ENCODE results near the gene FOXL3. TPM values are rescaled to one million over a fixed set of nuclear protein-coding genes. Genes with fewer than 3 reads are reported as not detected.

The FOXL3 gene
- polyA plus RNA-seq, 3 donors = not detected

DNA sequence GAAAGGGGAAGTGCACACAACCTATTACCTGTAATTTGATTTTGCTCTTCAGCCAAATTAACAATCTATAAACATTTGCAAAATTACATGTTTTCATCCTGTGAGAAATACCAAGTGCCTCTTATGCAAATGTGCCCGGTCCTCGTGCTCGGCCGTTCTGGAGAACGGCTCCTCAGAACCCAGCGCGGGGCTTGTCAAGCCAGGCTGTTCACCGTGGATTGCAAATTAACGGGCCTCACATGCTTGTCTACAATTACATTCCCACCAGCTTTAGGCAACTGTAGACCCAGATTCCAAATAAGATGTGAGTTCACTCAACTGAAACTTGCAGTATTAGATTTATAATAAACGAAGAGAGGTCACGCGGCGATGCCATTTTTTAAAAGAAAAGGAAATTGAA is 8.8 kb downstream of the FOXL3 start:
- no peaks in the 10 kb centered on the region for H3K79me2 ChIP-seq (ENCODE audit: insufficient read depth, low read length)
- Mint-ChIP-seq H3K4me1 (no peaks in the 10 kb centered on the region), H3K27me3 (ENCODE audit: low read depth in 3 of 3) (peaks cover 5 to 11% (median 6%) of the 10 kb centered on the region in 3 donors), H3K36me3 (no peaks in the 10 kb centered on the region), H3K4me3 (no peak overlapping the region), H3K9me3 (no peaks in the 10 kb centered on the region), H3K27ac (no peak overlapping the region)
- no peak for DNase-seq
- no peak overlapping the region for H3K4me3 ChIP-seq (replicated peaks in 1 of 3; ENCODE audit: low read depth in 2 of 3, low read length in 3 of 3)
- no peak overlapping the region for H3K4me2 ChIP-seq (replicated peaks; ENCODE audit: extremely low read depth, low read length, poor library complexity, severe bottlenecking)
- H3K36me3 ChIP-seq (replicated peaks in 1 of 2; ENCODE audit: control insufficient read depth in 1 of 2, insufficient read depth in 2 of 2, low read length in 2 of 2) = no peaks in the 10 kb centered on the region
- no peak overlapping the region for H3K27ac ChIP-seq (ENCODE audit: low read depth in 1 of 2, low read length in 2 of 2)
- H3K9me3 ChIP-seq (replicated peaks in 1 of 2; ENCODE audit: control insufficient read depth in 1 of 2, insufficient read depth in 1 of 2, low read length in 2 of 2) = no peaks in the 10 kb centered on the region
- no peaks in the 10 kb centered on the region for H3K27me3 ChIP-seq (ENCODE audit: control insufficient read depth in 2 of 2, insufficient read depth in 2 of 2, low read length in 2 of 2)
- 88% methylated on average over 8 of the region's 13 CpGs for WGBS (ENCODE audit: insufficient coverage)
- H3K9ac ChIP-seq (ENCODE audit: insufficient read depth, low read length, poor library complexity, severe bottlenecking) = no peak overlapping the region
- H4K20me1 ChIP-seq (ENCODE audit: insufficient read depth, low read length) = no peaks in the 10 kb centered on the region
- no peaks in the 10 kb centered on the region for H3K4me1 ChIP-seq (ENCODE audit: control insufficient read depth in 1 of 2, insufficient read depth in 2 of 2, low read length in 2 of 2)
- TF ChIP-seq, protein P1, sequence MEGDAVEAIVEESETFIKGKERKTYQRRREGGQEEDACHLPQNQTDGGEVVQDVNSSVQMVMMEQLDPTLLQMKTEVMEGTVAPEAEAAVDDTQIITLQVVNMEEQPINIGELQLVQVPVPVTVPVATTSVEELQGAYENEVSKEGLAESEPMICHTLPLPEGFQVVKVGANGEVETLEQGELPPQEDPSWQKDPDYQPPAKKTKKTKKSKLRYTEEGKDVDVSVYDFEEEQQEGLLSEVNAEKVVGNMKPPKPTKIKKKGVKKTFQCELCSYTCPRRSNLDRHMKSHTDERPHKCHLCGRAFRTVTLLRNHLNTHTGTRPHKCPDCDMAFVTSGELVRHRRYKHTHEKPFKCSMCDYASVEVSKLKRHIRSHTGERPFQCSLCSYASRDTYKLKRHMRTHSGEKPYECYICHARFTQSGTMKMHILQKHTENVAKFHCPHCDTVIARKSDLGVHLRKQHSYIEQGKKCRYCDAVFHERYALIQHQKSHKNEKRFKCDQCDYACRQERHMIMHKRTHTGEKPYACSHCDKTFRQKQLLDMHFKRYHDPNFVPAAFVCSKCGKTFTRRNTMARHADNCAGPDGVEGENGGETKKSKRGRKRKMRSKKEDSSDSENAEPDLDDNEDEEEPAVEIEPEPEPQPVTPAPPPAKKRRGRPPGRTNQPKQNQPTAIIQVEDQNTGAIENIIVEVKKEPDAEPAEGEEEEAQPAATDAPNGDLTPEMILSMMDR (IDR thresholded peaks at IDR 0.05) = no peak
- intact Hi-C loops (cut with micrococcal nuclease) = no loop called here
- H2AFZ ChIP-seq (ENCODE audit: insufficient read depth, low read depth, low read length, poor library complexity, severe bottlenecking) = no peak overlapping the region

DNA sequence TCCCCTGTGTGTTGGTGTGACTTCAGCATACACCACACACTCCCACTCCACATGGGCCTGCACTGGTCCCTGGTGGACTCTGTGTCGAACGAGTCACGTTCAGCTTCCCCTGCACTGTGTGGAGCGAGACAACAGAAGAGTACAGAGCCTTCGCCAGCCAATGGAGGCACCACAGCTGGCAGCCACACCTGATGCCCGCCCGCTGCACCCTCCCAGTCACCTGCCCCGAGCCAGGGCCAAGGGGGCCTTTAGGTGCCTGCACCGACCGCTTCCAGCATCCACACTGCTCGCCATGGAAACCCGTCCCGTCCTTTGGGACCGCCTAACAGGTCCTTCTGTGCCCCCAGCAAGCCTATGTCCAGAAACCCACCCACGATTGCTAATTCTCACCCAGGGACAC is 9.2 kb downstream of the FOXL3 start:
- TF ChIP-seq, protein P1 (IDR thresholded peaks at IDR 0.05) = no peak
- DNase-seq = no peak
- Mint-ChIP-seq H3K4me1 (no peaks in the 10 kb centered on the region), H3K4me3 (no peak overlapping the region), H3K9me3 (peaks cover 0 to 1% (median 0%) of the 10 kb centered on the region in 7 donors), H3K36me3 (no peaks in the 10 kb centered on the region), H3K27ac (no peak overlapping the region), H3K27me3 (ENCODE audit: low read depth in 3 of 3) (peaks cover 5 to 8% (median 6%) of the 10 kb centered on the region in 3 donors)
- Histone ChIP-seq H3K9me3 (replicated peaks in 1 of 2; ENCODE audit: control insufficient read depth in 1 of 2, insufficient read depth in 1 of 2, low read length in 2 of 2) (no peaks in the 10 kb centered on the region), H3K27me3 (ENCODE audit: control insufficient read depth in 2 of 2, insufficient read depth in 2 of 2, low read length in 2 of 2) (no peaks in the 10 kb centered on the region), H3K4me3 (replicated peaks in 1 of 3; ENCODE audit: low read depth in 2 of 3, low read length in 3 of 3) (no peak overlapping the region), H3K4me1 (ENCODE audit: control insufficient read depth in 1 of 2, insufficient read depth in 2 of 2, low read length in 2 of 2) (no peaks in the 10 kb centered on the region), H3K79me2 (ENCODE audit: insufficient read depth, low read length) (no peaks in the 10 kb centered on the region), H2AFZ (ENCODE audit: insufficient read depth, low read depth, low read length, poor library complexity, severe bottlenecking) (no peak overlapping the region), H3K4me2 (replicated peaks; ENCODE audit: extremely low read depth, low read length, poor library complexity, severe bottlenecking) (no peak overlapping the region), H3K36me3 (replicated peaks in 1 of 2; ENCODE audit: control insufficient read depth in 1 of 2, insufficient read depth in 2 of 2, low read length in 2 of 2) (no peaks in the 10 kb centered on the region), H4K20me1 (ENCODE audit: insufficient read depth, low read length) (no peaks in the 10 kb centered on the region), H3K9ac (ENCODE audit: insufficient read depth, low read length, poor library complexity, severe bottlenecking) (no peak overlapping the region), H3K27ac (ENCODE audit: low read depth in 1 of 2, low read length in 2 of 2) (no peak overlapping the region)
- intact Hi-C loops (cut with micrococcal nuclease) = no loop called here
- 97% methylated on average over 14 of the region's 15 CpGs for WGBS (ENCODE audit: insufficient coverage)
